Epithelial cell of esophagus (primary cell): Measurements from ENCODE around the gene SEC31A.
A peak's percentile ranks its signal among the peaks of the same experiment; 100 is the strongest.

Experiments
- DNase-seq: peaks from one replicate; pipeline ENCODE4 v3.0.0; 2010; ENCODE audit warnings: low read depth
- H3K4me3 ChIP-seq: 2 replicates; pipeline ENCODE4 v1.5.1; 2011; ENCODE audit warnings: mild to moderate bottlenecking, low read length, control low read depth
- TF ChIP-seq, protein P1 (sequence below): IDR thresholded peaks from 2 replicates; pipeline ENCODE4 v1.5.1; 2011; ENCODE audit warnings: low read depth, mild to moderate bottlenecking, low read length, control low read depth, inconsistent platforms; ENCODE audit not compliant: insufficient read depth; ENCODE audit errors: missing control alignments

The SEC31A gene, protein sequence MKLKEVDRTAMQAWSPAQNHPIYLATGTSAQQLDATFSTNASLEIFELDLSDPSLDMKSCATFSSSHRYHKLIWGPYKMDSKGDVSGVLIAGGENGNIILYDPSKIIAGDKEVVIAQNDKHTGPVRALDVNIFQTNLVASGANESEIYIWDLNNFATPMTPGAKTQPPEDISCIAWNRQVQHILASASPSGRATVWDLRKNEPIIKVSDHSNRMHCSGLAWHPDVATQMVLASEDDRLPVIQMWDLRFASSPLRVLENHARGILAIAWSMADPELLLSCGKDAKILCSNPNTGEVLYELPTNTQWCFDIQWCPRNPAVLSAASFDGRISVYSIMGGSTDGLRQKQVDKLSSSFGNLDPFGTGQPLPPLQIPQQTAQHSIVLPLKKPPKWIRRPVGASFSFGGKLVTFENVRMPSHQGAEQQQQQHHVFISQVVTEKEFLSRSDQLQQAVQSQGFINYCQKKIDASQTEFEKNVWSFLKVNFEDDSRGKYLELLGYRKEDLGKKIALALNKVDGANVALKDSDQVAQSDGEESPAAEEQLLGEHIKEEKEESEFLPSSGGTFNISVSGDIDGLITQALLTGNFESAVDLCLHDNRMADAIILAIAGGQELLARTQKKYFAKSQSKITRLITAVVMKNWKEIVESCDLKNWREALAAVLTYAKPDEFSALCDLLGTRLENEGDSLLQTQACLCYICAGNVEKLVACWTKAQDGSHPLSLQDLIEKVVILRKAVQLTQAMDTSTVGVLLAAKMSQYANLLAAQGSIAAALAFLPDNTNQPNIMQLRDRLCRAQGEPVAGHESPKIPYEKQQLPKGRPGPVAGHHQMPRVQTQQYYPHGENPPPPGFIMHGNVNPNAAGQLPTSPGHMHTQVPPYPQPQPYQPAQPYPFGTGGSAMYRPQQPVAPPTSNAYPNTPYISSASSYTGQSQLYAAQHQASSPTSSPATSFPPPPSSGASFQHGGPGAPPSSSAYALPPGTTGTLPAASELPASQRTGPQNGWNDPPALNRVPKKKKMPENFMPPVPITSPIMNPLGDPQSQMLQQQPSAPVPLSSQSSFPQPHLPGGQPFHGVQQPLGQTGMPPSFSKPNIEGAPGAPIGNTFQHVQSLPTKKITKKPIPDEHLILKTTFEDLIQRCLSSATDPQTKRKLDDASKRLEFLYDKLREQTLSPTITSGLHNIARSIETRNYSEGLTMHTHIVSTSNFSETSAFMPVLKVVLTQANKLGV

DNA sequence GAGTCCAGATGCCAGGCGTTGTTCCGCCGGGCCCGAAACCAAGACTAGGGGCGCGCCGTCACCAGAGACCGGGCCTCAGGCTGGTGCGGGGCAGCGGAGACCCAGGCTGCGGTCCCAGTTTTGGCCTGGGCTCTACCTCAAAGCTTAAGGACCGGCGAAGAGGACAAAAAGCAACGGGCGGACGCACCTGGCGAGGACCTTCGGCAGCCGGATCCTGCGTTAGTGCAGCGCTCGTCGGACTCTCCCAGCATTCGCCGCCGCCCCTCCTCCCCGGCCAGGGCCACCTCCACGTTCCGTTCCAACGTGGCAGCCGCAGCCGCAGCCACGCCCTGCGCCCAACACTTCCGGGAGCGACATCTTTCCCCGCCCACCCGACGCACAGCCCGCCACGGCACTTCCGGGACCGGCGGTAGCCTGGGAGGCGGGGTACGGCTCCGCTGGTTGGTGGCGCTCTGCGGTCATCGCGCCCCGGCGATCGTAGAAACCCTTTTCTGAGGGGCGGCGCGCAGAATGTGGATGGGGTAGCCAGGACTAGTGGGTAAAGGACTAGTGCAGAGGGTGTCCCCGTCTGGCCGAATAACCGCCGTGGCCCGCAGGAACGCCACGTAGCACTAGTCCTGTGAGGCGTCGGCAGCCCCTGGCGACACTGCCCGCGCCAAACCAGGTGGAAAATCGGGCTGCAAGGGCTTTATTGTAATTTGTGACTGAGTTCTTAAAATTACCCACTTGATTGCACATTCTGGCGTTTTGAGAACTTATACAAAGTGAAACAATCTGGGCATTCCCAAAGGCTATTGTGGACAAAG, at the start of gene SEC31A:
Gene SEC31A (minus strand): TSS at position 253 of the 806 bp plus-strand sequence. CDS start 9,217 bp downstream, outside the sequence.
- DNase-seq = peak; percentile 97
- H3K4me3 ChIP-seq = peak within 1 kb of the TSS; percentile 66
- TF ChIP-seq, protein P1, sequence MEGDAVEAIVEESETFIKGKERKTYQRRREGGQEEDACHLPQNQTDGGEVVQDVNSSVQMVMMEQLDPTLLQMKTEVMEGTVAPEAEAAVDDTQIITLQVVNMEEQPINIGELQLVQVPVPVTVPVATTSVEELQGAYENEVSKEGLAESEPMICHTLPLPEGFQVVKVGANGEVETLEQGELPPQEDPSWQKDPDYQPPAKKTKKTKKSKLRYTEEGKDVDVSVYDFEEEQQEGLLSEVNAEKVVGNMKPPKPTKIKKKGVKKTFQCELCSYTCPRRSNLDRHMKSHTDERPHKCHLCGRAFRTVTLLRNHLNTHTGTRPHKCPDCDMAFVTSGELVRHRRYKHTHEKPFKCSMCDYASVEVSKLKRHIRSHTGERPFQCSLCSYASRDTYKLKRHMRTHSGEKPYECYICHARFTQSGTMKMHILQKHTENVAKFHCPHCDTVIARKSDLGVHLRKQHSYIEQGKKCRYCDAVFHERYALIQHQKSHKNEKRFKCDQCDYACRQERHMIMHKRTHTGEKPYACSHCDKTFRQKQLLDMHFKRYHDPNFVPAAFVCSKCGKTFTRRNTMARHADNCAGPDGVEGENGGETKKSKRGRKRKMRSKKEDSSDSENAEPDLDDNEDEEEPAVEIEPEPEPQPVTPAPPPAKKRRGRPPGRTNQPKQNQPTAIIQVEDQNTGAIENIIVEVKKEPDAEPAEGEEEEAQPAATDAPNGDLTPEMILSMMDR = no peak

DNA sequence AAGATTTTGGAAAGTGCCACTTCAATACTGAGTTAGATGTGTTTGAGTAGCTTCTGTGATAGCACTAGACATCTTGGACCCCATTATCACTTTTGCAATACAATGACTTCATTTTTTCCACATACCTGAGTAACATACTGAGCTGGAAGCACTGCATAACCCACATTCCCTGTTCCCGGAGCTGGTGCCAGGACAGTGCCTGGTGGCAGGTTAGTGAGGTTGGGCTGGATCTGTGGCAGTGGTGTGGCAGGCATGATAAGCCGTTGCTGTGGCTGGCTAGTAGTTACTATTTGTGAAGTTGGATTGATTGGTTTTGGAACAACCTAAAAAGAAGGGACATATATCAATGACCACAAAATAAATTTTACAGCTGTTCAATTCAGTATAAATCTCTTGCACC, 48.5 kb upstream of the SEC31A start:
- H3K4me3 ChIP-seq = no peak overlapping the region
- TF ChIP-seq, protein P1 = no peak
- DNase-seq = no peak

DNA sequence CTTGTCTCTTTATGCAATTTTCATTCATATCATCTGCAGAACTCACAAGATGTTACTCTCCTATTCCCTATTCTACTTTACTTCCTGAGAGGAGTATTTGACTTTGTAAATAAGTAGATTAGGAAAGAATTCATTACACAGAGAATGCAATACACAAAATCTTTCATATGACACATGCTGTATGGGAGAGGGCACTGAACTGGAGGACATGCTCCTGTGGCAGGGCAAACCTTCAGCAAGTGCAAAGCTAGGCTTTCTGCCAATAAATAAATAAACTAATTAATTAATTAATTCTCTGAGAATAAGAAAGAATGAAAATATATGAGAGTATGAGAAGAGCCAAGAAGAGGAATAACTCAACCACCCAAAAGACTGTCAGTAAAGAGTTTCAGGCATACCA, 43.5 kb upstream of the SEC31A start:
- TF ChIP-seq, protein P1 = no peak
- DNase-seq = no peak
- H3K4me3 ChIP-seq = no peak overlapping the region

DNA sequence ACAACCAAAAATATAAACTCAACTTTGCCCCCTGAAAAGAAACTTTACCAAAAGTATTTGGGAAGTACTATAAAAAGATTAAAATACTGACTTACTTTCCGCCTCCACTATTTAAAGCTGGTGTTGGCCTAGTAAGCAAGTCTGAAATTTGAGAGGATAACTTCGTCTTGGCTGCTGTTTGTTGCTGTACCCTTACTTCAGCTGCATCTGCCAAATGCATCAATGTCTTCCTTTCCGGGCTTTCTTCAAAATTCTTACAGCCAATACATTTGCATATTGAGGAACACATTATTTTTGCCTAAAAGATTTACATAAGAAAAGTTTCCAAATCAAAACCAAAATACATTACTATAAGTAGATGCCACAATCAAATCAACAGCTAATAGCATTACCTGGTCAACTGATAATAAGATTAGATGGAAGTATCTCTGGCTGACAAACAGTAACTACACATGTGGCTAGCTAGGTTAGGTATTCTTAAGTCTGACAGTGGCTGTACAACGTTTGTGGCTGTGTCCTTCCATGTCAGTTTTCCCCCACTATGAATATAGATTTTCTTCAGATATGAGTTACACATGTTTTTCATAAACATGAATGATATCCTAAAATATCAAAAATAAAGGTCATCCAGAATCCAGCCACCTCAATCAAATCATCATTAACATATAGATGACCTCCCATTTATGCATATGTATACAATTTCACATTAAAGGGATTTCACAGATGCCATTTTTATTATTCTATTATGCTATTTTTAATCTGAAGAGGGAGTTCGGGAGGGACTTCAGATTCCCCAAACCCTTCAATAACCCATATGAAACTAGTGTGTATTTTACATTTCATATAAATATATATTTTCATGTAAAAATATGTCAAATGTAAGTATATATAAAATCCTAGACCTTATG, 40.1 kb upstream of the SEC31A start:
- TF ChIP-seq, protein P1 = no peak
- DNase-seq = no peak

DNA sequence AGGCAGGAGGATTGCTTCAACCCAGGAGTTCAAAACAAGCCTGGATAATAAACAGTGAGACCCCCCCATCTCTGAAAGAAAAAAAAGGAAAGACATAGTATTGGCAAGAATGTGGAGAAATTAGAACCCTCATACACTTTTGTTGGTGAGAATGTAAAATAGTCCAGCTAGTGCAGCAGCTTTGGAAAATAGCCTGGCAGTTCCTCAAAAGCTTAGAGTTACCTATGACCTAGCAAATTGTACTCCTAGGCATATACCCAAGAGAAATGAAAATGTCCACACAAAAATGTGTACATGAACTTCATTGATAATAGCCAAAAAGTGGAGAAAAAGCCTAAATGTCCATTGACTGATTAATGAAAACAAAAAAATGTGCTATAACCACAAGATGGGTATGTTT, 30.8 kb upstream of the SEC31A start:
- TF ChIP-seq, protein P1 = no peak
- no peak overlapping the region for H3K4me3 ChIP-seq
- no peak for DNase-seq

More for the DNA sequence above, 40.1 kb upstream of the SEC31A start:
- no peak overlapping the region for H3K4me3 ChIP-seq
